Measurements from ENCODE around the gene TEX10.

TEX10 gene

GRCh38 chr9:100309992-100310391 is 42.8 kb downstream of the TEX10 start:
- FAIRE-seq = no peak
- TF ChIP-seq POLR2A (IDR thresholded peaks at IDR 0.05; ENCODE audit: low read depth, low read length) (no peak), POU2F2 (IDR thresholded peaks at IDR 0.05; ENCODE audit: low read depth, low read length) (no peak)
- no peak for DNase-seq (ENCODE audit: insufficient read length, low spot score)

GRCh38 chr9:100308965-100309564 is 43.7 kb downstream of the TEX10 start:
- no peak for DNase-seq (ENCODE audit: insufficient read length, low spot score)
- FAIRE-seq = peak; percentile 9
- TF ChIP-seq PAX5 (IDR thresholded peaks at IDR 0.05; ENCODE audit: insufficient read depth, low read length, severe bottlenecking) = no peak
- TF ChIP-seq TAF1 (IDR thresholded peaks at IDR 0.05; ENCODE audit: low read depth, low read length) = no peak
- no peak for TF ChIP-seq POLR2A (IDR thresholded peaks at IDR 0.05; ENCODE audit: low read depth, low read length)
- TF ChIP-seq POU2F2 (IDR thresholded peaks at IDR 0.05; ENCODE audit: low read depth, low read length) = no peak
- TF ChIP-seq POLR2AphosphoS5 (IDR thresholded peaks at IDR 0.05; ENCODE audit: low read depth, low read length) = no peak
- no peak for TF ChIP-seq SPI1 (IDR thresholded peaks at IDR 0.05; ENCODE audit: low read depth, low read length)

- FAIRE-seq (no peak), DNase-seq (ENCODE audit: insufficient read length, low spot score) (no peak)
- TF ChIP-seq TAF1 (IDR thresholded peaks at IDR 0.05; ENCODE audit: low read depth, low read length) (no peak), SPI1 (IDR thresholded peaks at IDR 0.05; ENCODE audit: low read depth, low read length) (no peak), PAX5 (IDR thresholded peaks at IDR 0.05; ENCODE audit: insufficient read depth, low read length, severe bottlenecking) (no peak), POLR2AphosphoS5 (IDR thresholded peaks at IDR 0.05; ENCODE audit: low read depth, low read length) (no peak), POU2F2 (IDR thresholded peaks at IDR 0.05; ENCODE audit: low read depth, low read length) (no peak), POLR2A (IDR thresholded peaks at IDR 0.05; ENCODE audit: low read depth, low read length) (no peak)
These were observed 45.7 kb downstream of the TEX10 start for GRCh38 chr9:100307080-100307479.

- FAIRE-seq = no peak
These were observed 46.5 kb downstream of the TEX10 start for GRCh38 chr9:100306283-100306682.

GRCh38 chr9:100303747-100304146 is 49.0 kb downstream of the TEX10 start:
- TF ChIP-seq TAF1 (IDR thresholded peaks at IDR 0.05; ENCODE audit: low read depth, low read length) = no peak
- TF ChIP-seq POU2F2 (IDR thresholded peaks at IDR 0.05; ENCODE audit: low read depth, low read length) = no peak
- no peak for TF ChIP-seq PAX5 (IDR thresholded peaks at IDR 0.05; ENCODE audit: insufficient read depth, low read length, severe bottlenecking)
- TF ChIP-seq POLR2A (IDR thresholded peaks at IDR 0.05; ENCODE audit: low read depth, low read length) = no peak
- no peak for TF ChIP-seq SPI1 (IDR thresholded peaks at IDR 0.05; ENCODE audit: low read depth, low read length)
- no peak for TF ChIP-seq POLR2AphosphoS5 (IDR thresholded peaks at IDR 0.05; ENCODE audit: low read depth, low read length)
- FAIRE-seq = no peak

More at GRCh38 chr9:100306283-100306682, 46.5 kb downstream of the TEX10 start:
- no peak for DNase-seq (ENCODE audit: insufficient read length, low spot score)
- TF ChIP-seq SPI1 (IDR thresholded peaks at IDR 0.05; ENCODE audit: low read depth, low read length) (no peak), PAX5 (IDR thresholded peaks at IDR 0.05; ENCODE audit: insufficient read depth, low read length, severe bottlenecking) (no peak), TAF1 (IDR thresholded peaks at IDR 0.05; ENCODE audit: low read depth, low read length) (no peak), POLR2A (IDR thresholded peaks at IDR 0.05; ENCODE audit: low read depth, low read length) (no peak), POLR2AphosphoS5 (IDR thresholded peaks at IDR 0.05; ENCODE audit: low read depth, low read length) (no peak), POU2F2 (IDR thresholded peaks at IDR 0.05; ENCODE audit: low read depth, low read length) (no peak)

GRCh38 chr9:100298378-100298777 is 54.4 kb downstream of the TEX10 start:
- FAIRE-seq = no peak
- TF ChIP-seq POLR2AphosphoS5 (IDR thresholded peaks at IDR 0.05; ENCODE audit: low read depth, low read length) (no peak), POU2F2 (IDR thresholded peaks at IDR 0.05; ENCODE audit: low read depth, low read length) (no peak), PAX5 (IDR thresholded peaks at IDR 0.05; ENCODE audit: insufficient read depth, low read length, severe bottlenecking) (no peak), TAF1 (IDR thresholded peaks at IDR 0.05; ENCODE audit: low read depth, low read length) (no peak), SPI1 (IDR thresholded peaks at IDR 0.05; ENCODE audit: low read depth, low read length) (no peak)
- DNase-seq (ENCODE audit: insufficient read length, low spot score) = no peak

More at GRCh38 chr9:100303747-100304146, 49.0 kb downstream of the TEX10 start:
- DNase-seq (ENCODE audit: insufficient read length, low spot score) = no peak

GRCh38 chr9:100296407-100296806 is 56.3 kb downstream of the TEX10 start:
- DNase-seq (ENCODE audit: insufficient read length, low spot score) (no peak), FAIRE-seq (no peak)
- TF ChIP-seq POLR2AphosphoS5 (IDR thresholded peaks at IDR 0.05; ENCODE audit: low read depth, low read length) (no peak), POLR2A (IDR thresholded peaks at IDR 0.05; ENCODE audit: low read depth, low read length) (no peak), TAF1 (IDR thresholded peaks at IDR 0.05; ENCODE audit: low read depth, low read length) (no peak), POU2F2 (IDR thresholded peaks at IDR 0.05; ENCODE audit: low read depth, low read length) (no peak), SPI1 (IDR thresholded peaks at IDR 0.05; ENCODE audit: low read depth, low read length) (no peak), PAX5 (IDR thresholded peaks at IDR 0.05; ENCODE audit: insufficient read depth, low read length, severe bottlenecking) (no peak)

GRCh38 chr9:100295240-100295639 is 57.5 kb downstream of the TEX10 start:
- no peak for FAIRE-seq
- DNase-seq (ENCODE audit: insufficient read length, low spot score) = no peak
- TF ChIP-seq POLR2AphosphoS5 (IDR thresholded peaks at IDR 0.05; ENCODE audit: low read depth, low read length) (no peak), SPI1 (IDR thresholded peaks at IDR 0.05; ENCODE audit: low read depth, low read length) (no peak), TAF1 (IDR thresholded peaks at IDR 0.05; ENCODE audit: low read depth, low read length) (no peak), POLR2A (IDR thresholded peaks at IDR 0.05; ENCODE audit: low read depth, low read length) (no peak), POU2F2 (IDR thresholded peaks at IDR 0.05; ENCODE audit: low read depth, low read length) (no peak), PAX5 (IDR thresholded peaks at IDR 0.05; ENCODE audit: insufficient read depth, low read length, severe bottlenecking) (no peak)

- FAIRE-seq = no peak
- no peak for TF ChIP-seq POU2F2 (IDR thresholded peaks at IDR 0.05; ENCODE audit: low read depth, low read length)
- TF ChIP-seq PAX5 (IDR thresholded peaks at IDR 0.05; ENCODE audit: insufficient read depth, low read length, severe bottlenecking) = no peak
- no peak for TF ChIP-seq TAF1 (IDR thresholded peaks at IDR 0.05; ENCODE audit: low read depth, low read length)
- no peak for TF ChIP-seq SPI1 (IDR thresholded peaks at IDR 0.05; ENCODE audit: low read depth, low read length)
- no peak for TF ChIP-seq POLR2AphosphoS5 (IDR thresholded peaks at IDR 0.05; ENCODE audit: low read depth, low read length)
- no peak for DNase-seq (ENCODE audit: insufficient read length, low spot score)
These were observed 57.9 kb downstream of the TEX10 start for GRCh38 chr9:100294806-100295205.

GRCh38 chr9:100294341-100294740 is 58.4 kb downstream of the TEX10 start:
- FAIRE-seq = no peak
- TF ChIP-seq SPI1 (IDR thresholded peaks at IDR 0.05; ENCODE audit: low read depth, low read length) (no peak), POLR2AphosphoS5 (IDR thresholded peaks at IDR 0.05; ENCODE audit: low read depth, low read length) (no peak), POLR2A (IDR thresholded peaks at IDR 0.05; ENCODE audit: low read depth, low read length) (no peak), TAF1 (IDR thresholded peaks at IDR 0.05; ENCODE audit: low read depth, low read length) (no peak), POU2F2 (IDR thresholded peaks at IDR 0.05; ENCODE audit: low read depth, low read length) (no peak), PAX5 (IDR thresholded peaks at IDR 0.05; ENCODE audit: insufficient read depth, low read length, severe bottlenecking) (no peak)
- DNase-seq (ENCODE audit: insufficient read length, low spot score) = no peak

Measured in GM12891 (cell line).